Activated CD8-positive, alpha-beta memory T cell treated with anti-CD3 and anti-CD28 coated beads for 4 hours (primary cell): Measurements from ENCODE around the gene LIF.

Experiments used
- DNase-seq, 2 donors: peaks; one replicate each; pipeline ENCODE4 v3.0.0-alpha.2; 2020; ENCODE audit warnings: low read depth in 2 of 2

LIF gene

GRCh38 chr22:30284666-30285065 lies 38.1 kb upstream of the LIF start:
- DNase-seq: no peak

DNA sequence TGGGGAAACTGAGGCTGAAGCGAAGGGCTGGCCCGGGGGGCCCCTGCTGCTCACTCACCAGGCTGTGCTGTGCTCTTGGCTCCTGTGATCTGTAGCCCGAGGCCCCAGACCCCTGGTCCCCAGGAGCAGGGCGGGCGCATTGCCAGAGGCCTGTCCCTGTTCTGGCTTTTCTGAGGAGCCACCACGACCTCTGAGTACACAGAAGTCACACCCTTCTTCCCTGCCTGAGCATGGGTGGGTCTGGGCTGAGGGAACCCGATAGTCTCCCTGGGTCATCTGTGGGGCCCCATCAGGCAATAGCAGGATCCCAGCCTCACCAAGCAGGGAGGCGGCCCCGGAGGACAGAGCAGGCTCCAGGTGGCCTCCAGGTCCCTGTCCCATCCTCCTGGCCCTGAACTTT lies 37.6 kb upstream of the LIF start:
- no peak for DNase-seq

DNA sequence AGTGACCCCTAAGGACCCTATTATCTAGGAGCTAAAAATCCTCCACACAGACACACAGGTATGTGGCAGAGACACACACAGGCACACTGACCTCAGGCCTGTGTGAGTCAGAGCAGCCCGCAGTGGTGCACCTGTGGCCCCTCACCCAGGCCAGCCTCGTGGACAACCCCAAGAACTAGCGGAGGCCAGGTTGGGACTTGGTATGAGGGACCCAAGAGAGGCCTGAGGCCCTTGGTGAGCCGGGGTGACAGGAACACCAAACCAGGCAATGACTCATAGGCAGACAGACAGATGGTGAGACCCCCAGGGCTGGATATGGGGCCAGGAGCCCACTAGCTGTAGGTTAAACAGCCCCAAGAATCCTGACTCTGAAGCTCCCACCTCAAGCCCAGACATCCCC lies 36.8 kb upstream of the LIF start:
- no peak for DNase-seq

- DNase-seq: no peak
Observed at GRCh38 chr22:30282616-30283046, 36.1 kb upstream of the LIF start.

GRCh38 chr22:30280505-30280904 lies 33.9 kb upstream of the LIF start:
- DNase-seq: no peak

DNA sequence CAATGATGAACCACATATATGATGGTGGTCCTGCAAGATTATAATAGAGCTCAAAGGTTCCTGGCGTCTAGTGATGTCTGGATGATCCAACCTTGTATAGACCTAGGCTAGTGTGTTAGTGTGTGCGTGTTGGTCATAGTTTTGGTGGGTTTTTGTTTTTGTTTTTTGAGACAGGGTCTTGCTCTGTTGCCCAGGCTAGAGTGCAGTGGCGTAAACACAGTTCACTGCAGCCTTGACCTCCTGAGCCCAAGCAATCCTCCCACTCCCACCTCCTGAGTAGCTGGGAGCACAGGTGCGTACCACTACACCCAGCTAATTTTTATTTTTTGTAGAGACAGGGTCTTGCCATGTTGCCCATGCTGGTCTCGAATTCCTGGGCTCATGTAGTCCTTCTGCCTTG lies 33.4 kb upstream of the LIF start:
- no peak for DNase-seq

DNA sequence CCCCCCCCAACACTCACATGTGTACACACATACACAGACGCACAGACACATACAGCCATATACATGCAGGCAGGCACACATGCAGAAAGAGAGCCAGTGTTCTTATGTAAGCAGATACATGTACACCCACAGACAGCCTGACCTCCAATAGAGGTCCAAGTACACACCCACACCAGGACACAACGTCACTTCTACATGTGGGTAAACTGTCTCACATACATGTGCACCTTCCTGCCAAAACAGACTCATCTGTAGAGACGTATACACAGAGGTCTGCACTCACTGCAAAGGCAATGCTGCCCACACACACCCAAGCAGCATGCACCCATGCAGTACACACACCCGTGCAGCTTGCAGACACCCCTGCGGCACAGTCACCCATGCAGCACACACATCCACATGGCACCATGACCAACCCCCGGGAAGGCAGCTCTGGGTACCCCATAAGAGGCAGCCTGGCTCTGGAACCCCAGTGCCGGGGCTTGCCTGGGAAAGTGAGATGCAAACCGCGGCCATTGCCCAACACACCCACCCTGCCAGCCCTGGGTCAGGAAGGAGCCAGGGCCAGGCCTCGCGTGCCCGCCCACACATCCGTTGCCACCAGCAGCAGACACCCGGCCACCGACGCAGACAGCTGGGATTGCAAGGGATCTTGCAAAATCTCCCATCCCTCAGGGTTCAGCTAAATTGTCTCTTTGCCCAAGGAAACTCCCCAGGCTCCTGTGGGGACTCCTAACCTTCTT lies 32.7 kb upstream of the LIF start:
- DNase-seq: no peak

- DNase-seq: no peak
Observed at GRCh38 chr22:30277547-30278344, 31.2 kb upstream of the LIF start.

DNA sequence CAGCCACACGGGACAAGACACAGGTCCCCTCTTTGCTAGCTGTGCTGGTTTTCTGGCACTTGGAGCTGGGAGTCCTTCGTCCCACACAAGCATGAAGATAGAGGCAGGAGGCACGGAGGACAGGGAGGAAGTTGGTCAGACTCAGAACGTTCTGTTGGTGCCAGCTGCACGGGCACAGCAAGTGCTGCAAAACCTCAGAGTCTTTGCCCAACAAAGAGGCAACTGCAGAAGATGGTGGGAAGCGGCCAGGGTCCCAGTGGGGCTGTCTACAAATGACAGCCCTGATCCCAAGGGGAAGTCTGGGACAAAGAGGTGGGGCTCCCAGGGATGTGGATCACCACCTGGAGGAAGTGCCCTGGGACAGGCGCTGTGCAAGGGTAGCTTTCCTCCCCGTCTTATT lies 29.5 kb upstream of the LIF start:
- DNase-seq: no peak

- no peak for DNase-seq
Observed at GRCh38 chr22:30275625-30276024, 29.1 kb upstream of the LIF start.

- DNase-seq: no peak
Observed at GRCh38 chr22:30274437-30274812, 27.9 kb upstream of the LIF start.

DNA sequence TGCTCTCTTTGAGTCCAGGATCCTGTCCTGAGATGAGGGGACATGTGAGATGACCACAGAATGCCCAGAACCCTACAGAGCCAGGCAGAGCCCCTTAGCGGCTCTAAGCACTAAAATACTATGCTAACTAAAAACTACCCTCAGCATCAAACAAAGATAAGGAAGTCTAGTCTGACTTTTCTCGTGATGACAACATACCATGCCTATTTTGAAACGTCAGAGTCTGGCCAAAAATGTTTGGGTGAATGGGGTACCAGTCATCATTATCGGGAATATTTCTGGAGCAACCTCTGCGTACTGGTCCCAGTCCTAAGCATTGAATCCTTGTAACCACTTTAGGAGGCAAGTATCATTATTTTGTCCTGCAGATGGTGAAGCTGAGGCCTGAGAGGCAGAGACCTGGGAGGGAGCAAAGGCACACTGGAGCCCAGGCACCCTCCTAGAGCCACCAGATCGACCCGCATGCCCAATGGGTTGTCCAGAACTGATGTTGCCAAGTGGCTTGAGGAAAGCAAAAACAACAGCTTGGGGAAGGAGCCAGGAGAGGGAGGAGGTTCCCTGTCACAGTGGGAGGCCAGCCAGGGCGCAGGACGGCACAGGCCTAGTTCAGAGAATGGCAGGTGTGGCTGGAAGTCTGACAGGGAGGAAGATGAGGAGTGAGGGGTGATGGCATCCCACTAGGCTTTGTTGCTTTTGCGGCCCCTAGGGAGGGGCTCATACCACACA lies 27.3 kb upstream of the LIF start:
- DNase-seq: no peak

DNA sequence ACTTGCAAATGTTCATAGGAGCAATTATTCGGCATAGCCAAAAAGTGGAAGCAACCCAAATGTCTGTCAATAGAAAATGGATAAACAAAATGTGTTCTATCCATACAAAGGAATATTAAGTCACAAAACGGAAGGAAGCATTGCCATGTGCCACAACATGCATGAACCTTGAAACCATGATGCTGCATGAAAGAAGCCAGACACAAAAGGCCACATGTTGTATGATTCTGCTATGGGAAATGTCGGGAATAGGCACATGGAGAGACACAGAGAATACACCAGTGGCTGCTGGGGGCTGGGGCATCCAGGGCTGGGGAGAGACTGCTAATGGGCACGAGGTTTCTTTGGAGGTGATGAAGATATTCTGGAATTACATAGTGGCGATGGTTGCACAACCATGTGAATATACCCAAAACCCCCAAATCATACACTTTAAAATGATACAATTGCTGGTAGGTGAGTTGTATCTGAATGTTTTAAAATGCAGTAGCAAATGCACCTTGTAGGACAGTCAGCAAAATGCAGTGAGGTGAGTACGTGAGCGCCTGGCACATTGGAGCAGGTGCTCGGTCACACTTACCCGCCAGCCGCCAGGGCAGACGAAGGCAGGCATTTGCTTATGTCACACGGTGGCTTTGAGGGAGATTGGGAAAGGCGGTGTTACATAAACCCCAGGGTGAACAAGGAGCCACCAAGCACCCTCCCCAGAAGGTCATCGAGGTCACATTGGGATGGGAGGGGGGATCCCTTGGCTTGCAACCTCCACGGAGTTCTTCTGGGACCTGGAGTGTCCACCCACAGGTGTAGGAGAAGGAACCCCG lies 26.4 kb upstream of the LIF start:
- DNase-seq: no peak

DNA sequence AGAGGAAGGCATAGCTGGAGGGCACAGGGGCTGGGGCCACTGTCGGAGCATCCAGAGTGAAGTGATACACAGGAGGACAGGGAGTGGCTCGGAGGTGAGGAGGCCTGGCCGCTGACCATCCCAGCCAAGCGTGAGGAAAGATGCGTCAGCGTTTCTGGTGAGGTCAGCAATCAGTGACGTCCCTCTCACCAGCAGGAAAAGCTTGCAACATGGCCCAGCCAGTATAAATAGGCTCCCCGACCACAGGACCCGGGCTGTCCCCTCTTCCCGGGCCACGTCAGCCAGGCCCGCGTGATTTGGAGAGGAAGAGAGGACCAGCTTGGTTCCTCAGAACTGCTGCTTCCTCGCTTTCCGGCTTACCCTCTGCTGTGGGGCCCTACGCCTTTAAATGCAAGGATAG lies 24.3 kb upstream of the LIF start:
- no peak for DNase-seq

GRCh38 chr22:30268331-30268730 lies 21.8 kb upstream of the LIF start:
- DNase-seq: no peak

GRCh38 chr22:30267382-30268302 lies 21.1 kb upstream of the LIF start:
- DNase-seq: no peak

- DNase-seq: peak in 1 of 2 donors; percentile 50
Observed at GRCh38 chr22:30266445-30267381, 20.2 kb upstream of the LIF start, which contains the start of gene OSM. Gene OSM, minus strand, starts transcription at chr22:30266851. Its CDS starts 52 bp downstream, at chr22:30266799.

DNA sequence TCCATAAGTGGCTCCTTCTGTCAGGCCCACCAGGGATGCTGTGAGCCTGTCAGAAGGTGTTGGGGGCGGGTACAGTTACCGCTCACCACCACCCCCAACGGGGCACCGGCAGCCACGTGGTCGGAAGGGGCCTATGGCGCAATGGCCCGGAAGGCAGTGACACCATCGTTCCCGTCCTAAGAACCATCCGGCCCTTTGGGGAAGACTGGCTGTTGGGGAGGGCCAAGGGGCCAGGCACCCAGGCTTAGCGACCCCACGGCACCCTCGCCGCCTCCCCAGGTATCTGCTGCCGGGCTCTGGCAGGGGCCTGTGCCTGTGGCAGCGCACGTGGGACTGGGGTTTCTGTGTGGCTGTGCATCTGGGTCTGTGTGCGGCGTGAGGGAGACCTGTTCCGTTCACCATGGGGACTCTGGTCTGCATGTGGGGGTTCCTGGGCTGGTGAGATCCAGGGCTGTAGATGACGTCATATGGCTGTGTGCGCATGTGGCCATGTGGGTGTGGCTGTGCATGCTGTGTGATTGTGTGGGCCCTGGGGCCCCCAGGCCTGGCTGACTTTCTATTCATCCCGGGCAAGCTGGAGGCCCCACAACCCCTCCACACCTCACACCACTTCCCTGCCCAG lies 19.4 kb upstream of the LIF start:
- DNase-seq: peak; percentile 69 to 80

DNA sequence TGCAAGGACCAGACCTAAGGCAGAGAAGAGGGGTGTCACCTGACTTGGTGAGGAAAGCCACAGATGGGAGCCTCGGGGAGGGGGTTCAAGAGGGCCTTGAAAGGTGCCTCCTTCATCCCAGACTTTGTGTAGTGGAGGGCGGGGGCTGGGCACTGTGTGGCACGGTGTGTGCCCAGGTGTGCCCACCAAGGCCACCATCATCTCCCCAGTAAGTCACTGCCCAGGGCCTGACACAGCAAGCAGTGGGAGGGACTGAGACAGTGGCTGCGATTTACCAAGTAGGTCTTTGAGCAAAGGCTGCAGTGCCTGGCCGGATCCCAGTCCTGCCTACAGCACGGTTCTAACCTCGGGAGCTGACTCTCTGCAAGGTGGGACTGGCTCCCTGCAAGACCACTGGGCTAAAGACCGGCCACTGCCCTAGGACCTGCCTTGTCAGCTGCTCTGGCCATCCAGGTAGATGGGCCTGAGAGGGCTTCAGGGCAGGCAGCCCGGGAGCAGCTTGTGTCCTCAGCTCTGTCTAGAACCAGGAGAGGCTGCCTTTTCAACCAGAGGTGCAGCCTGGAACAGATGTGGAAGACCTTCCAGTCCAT lies 18.7 kb upstream of the LIF start:
- no peak for DNase-seq
